ENCODE data around the gene ROR1. TPM values are rescaled to one million over a fixed set of nuclear protein-coding genes. Genes with fewer than 3 reads are reported as not detected.

Gene ROR1
- total RNA-seq, 1 donor from 2014 or later: 11.0 TPM

Other genes starting within 250 kb of the ROR1 start
- gene PGM1, start 180.6 kb upstream of the ROR1 start, total RNA-seq: 35.3 and 37.1 TPM in 2 replicates

Measured in neural crest cell (in vitro differentiated cells).